SKM-1 treated with dmso at 0.1 percent for 144 hours (cell line): ENCODE results near the gene PYCARD.
A peak's percentile ranks its signal among the peaks of the same experiment; 100 is the strongest.
"Not testable (repeated sequence)": the region's sequence is repeated elsewhere in the genome, so short reads cannot be mapped to it uniquely, and the experiment has no call there.

Experiments
- DNase-seq: peaks from one replicate; lab custom pipeline; 2025; ENCODE audit not compliant: unreplicated experiment; lab: John Stamatoyannopoulos, UW

Gene PYCARD

GRCh38 chr16:31191697-31192428, 10.7 kb downstream of the PYCARD start:
- no peak for DNase-seq

GRCh38 chr16:31190818-31191444, 11.6 kb downstream of the PYCARD start:
- no peak for DNase-seq

- no peak for DNase-seq
Observed at GRCh38 chr16:31190061-31190460, 12.5 kb downstream of the PYCARD start.

DNA sequence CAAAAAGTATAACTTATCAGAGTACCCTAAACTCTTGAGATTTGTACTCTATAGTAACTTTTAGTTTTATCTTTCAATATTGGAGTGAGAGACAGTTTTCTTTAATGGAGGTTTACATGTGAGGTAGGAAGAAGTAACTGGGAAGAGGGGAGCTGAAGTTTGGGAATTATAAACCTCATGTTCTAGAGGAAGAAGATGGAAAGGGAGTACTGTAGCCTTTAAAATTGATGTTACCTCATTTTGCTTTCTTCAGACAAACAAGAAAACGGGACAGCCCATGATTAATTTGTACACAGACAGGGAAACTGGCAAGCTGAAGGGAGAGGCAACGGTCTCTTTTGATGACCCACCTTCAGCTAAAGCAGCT, 13.2 kb downstream of the PYCARD start:
- DNase-seq = no peak

DNA sequence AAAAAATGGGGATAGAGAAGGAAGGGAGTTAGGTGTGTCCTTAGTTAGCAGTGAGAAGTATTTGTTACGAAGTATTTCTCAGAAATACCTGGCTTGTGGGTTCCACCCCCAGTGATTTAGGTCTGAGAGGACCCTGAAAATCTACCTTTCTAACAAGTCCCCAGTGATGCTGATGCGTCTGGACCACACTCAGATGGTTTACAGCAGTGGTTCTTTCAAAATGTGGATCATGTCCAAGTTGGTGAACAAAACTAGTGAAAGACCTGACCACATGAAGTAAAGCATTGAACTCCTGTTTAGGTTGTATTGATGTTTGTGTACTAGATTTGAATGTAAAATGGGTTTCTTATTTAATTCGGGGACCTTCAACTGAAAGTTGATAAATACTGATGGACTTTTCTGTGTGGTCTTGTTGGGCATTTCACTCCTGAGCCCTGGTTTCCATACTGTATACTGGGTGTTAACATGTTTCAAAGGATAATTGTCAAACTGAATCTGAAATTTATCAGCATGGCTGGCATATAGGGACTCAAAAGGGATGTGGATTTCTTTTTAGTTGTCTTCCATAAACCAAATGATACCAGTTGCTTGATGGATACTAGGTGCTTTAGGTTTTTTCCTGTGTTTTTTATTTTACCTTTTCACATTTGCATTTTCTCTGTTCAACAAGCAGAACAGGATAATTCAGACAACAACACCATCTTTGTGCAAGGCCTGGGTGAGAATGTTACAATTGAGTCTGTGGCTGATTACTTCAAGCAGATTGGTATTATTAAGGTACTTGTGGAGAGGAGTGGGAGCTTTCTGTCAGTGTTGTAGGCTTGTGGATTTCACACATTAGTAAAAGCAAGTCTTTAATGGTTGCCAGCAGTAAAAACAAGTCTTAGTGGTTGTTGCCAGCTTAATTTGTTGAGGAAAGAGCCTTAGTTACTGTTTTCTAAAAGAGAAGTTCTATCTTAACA, 13.8 kb downstream of the PYCARD start:
- DNase-seq = no peak

DNA sequence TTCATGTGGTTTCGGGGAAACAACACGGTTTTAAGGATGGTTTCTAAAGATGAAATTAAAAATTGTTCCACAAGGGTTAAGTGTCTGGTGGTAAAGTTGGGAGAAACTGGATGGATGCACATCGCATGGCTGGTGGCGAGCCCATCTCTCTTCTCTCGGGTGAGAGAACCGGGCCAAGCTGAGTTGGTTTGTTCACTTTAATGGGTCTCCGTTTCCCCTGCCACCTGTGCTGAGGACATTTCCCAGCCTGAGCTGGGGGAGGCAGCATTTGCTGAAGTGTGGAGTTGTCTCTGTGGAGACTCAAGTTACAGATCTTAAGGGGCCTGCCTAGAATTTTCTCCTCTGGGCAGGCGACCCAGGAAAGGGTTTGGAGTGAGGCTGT, 14.8 kb downstream of the PYCARD start:
- no peak for DNase-seq

- DNase-seq = no peak
Observed at GRCh38 chr16:31186930-31187807, 15.4 kb downstream of the PYCARD start.

DNA sequence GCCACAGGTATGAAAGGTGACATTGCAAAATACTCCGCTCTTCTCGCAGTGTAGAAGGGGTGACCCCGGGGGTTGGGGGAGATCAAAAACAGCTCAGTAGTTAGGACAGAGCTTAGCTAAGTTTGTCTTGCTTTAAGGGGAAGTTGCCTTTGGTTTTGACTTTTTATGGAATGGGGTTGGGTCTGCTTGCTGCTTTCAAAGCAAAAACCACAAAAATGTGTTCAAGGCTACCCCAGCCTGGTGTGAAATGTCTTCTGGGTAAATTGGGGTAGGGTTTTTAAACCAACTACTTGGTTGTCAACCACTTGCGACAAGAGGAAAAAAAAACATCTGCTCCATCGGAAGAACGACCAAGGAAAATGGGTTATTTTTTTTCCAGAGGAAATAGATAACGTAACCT, 16.4 kb downstream of the PYCARD start:
- peak; percentile 35 for DNase-seq

DNA sequence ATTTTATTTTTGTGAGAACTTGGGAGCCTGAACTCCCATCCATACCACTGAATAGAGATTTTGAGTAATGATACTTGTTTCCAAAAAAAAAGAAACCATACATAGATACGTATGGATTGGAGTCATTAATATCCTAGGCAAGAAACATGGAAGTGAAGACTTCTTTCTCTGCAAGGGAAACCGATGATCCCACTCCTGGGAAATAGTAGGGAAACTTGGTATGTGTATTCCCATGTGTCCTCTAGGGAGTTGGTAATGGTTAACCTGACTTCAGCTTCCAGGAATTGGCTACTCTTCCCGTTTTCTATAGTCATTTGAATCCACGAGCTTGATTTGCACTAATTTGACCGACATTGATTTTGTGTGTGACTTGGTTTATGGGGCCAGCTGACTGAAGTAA, 17.2 kb downstream of the PYCARD start:
- no peak for DNase-seq

- no peak for DNase-seq
Observed at GRCh38 chr16:31184888-31185287, 17.7 kb downstream of the PYCARD start.

DNA sequence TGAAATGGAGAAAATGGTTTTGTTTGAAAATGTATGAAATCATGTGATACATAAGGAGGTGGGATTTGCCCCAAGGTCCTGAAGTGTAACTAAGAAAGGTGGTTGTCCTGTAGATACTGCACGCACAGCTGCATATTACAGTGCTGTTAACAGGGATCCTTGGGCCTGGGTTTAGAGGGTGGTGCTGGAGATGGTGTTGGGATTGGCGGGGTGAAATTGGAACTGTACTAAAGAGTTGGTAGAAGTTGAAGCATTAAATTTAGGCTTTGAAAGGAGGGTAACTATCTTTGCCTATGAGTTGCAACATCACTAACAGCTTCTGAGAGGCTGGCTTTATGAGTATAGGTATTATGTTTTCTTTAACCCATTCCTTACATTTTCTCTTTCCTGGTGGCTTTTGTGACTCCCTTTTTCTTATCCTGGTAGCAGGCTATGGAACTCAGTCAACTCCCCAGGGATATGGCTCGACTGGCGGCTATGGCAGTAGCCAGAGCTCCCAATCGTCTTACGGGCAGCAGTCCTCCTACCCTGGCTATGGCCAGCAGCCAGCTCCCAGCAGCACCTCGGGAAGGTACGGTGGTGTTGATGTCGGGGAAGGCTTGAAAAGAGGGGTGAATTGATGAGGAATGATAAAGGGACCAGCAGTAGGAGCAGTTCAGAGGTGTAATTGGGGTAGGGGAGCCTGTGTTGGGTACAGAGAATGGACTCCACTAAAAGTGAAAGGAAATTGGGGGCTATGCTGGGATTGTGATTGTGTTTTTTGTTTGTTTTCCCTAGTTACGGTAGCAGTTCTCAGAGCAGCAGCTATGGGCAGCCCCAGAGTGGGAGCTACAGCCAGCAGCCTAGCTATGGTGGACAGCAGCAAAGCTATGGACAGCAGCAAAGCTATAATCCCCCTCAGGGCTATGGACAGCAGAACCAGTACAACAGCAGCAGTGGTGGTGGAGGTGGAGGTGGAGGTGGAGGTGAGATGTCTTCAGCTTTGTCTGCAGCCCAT, 18.8 kb downstream of the PYCARD start:
- DNase-seq = no peak

DNA sequence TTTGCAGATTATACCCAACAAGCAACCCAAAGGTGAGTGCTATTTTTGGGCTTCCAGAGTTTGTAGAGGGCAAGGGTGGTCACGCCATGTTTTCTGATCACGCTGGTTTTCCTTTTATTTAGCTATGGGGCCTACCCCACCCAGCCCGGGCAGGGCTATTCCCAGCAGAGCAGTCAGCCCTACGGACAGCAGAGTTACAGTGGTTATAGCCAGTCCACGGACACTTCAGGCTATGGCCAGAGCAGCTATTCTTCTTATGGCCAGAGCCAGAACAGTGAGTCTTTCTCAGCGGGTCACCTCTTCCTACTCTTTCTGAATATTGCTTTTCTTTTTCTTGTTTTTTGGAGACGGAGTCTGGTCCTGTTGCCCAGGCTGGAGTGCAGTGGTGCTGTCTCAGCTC, 20.2 kb downstream of the PYCARD start:
- no peak for DNase-seq

DNA sequence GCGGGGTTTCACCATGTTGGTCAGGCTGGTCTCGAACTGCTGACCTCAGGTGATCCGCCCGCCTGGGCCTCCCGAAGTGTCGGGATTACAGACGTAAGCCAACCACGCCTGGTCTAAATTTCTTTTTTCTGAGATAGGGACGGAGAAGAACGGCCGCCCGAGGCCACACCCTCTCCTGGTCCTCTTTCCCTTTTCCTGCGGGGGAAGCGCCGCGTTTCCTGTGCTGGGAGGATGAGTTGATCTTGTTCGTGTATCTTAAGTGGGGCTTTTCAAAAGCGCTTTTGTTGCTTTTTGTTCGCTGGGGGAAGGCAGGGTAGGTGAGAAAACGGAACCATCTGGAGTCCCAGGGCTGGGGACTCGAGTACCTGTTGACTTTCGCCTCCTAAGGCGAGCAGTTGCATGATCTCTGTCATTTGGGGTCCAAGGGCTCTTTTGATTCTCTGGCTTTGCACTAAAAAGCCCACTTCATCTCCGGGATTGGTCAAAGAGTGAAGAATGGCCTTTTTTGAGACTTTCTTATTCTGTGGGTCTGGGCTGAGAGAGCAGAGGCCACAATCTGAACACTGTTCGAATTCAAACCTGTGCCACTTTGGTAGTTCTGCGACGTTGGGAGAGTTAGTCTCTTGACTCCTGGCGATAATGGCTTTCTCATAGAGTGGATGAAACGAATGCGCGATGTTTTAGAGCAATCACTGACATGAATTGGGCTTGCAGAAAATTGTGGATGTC, 21.3 kb downstream of the PYCARD start:
- DNase-seq = no peak

- peak; percentile 90 for DNase-seq
Observed at GRCh38 chr16:31179747-31180459, 22.7 kb downstream of the PYCARD start, which contains the start of gene FUS. Gene FUS (plus strand): TSS chr16:31180139. CDS start chr16:31180215, 76 bp downstream.

GRCh38 chr16:31179219-31179746, 23.3 kb downstream of the PYCARD start:
- DNase-seq = no peak

- DNase-seq = no peak
Observed at GRCh38 chr16:31177136-31177535, 25.4 kb downstream of the PYCARD start.

GRCh38 chr16:31170048-31170447, 32.5 kb downstream of the PYCARD start:
- DNase-seq = not testable (repeated sequence)

- no peak for DNase-seq
Observed at GRCh38 chr16:31168848-31169247, 33.7 kb downstream of the PYCARD start.
